Endothelial cell (in vitro differentiated cells): ENCODE results near the gene HMCN2. TPM values are rescaled to one million over a fixed set of nuclear protein-coding genes. Genes with fewer than 3 reads are reported as not detected.

Source experiments
- DNase-seq: peaks from one replicate; pipeline ENCODE4 v3.0.0; 2021; ENCODE audit warnings: low spot score
- H3K27ac Mint-ChIP-seq: one replicate; pipeline ENCODE4 v1.8.0; 2021; ENCODE audit warnings: mixed read lengths, inconsistent platforms; ENCODE audit not compliant: unreplicated experiment
- H3K27me3 Mint-ChIP-seq: one replicate; pipeline ENCODE4 v1.8.0; 2021; ENCODE audit warnings: mild to moderate bottlenecking, moderate library complexity, mixed read lengths, inconsistent platforms; ENCODE audit not compliant: unreplicated experiment
- H3K36me3 Mint-ChIP-seq: one replicate; pipeline ENCODE4 v1.8.0; 2021; ENCODE audit warnings: mild to moderate bottlenecking, low read depth, mixed read lengths, inconsistent platforms; ENCODE audit not compliant: unreplicated experiment
- H3K4me1 Mint-ChIP-seq: one replicate; pipeline ENCODE4 v1.8.0; 2021; ENCODE audit warnings: mild to moderate bottlenecking, mixed read lengths, inconsistent platforms; ENCODE audit not compliant: unreplicated experiment
- H3K4me3 Mint-ChIP-seq: one replicate; pipeline ENCODE4 v1.8.0; 2021; ENCODE audit warnings: mild to moderate bottlenecking, mixed read lengths, inconsistent platforms; ENCODE audit not compliant: unreplicated experiment
- H3K9me3 Mint-ChIP-seq: one replicate; pipeline ENCODE4 v1.8.0; 2021; ENCODE audit warnings: mixed read lengths, inconsistent platforms; ENCODE audit not compliant: unreplicated experiment
- total RNA-seq: library from RNA; stranded (reverse); fragmentation: NEBNext Ultra II Directional; extraction: Animal tissue kit (Norgen Biotek cat#: 25700); gene quantifications from one replicate; pipeline ENCODE4 v1.2.1, GENCODE V29; 2021; ENCODE audit not compliant: unreplicated experiment
- TF ChIP-seq, protein P1 (sequence below): fragments of 200-600 bp; sonication (generic); IDR thresholded peaks from one replicate; pipeline ENCODE4 v1.5.0; 2021; ENCODE audit warnings: antibody characterized with exemption; ENCODE audit not compliant: unreplicated experiment

The HMCN2 gene
- total RNA-seq, 1 donor from 2014 or later, result 29.6 TPM

DNA sequence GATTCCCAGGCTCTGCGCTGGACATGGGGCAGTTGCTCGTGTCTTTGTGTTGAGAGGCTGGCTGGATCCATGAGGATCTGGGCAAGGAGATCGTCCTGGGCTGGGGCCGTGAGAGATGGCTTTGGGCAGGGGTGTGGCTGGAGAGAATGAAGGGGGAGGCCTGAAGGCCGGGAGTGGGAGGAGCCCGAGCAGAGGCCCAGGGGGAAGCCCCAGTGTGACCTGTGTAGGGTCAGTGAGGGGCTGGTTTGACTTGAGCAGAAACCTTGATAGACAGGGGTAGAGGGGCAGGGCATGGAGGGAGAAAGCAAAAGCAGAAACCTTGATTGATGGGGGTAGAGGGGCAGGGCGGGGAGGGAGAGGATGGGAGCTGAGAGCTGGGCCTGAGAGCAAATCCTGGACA lies 124.8 kb downstream of the HMCN2 start:
- H3K27ac Mint-ChIP-seq, result no peak overlapping the region
- DNase-seq, result no peak
- no peaks in the 10 kb centered on the region for H3K9me3 Mint-ChIP-seq
- H3K36me3 Mint-ChIP-seq, result peaks cover 10% of the 10 kb centered on the region
- H3K4me1 Mint-ChIP-seq, result peaks cover 2% of the 10 kb centered on the region
- no peak overlapping the region for H3K4me3 Mint-ChIP-seq
- TF ChIP-seq, protein P1, sequence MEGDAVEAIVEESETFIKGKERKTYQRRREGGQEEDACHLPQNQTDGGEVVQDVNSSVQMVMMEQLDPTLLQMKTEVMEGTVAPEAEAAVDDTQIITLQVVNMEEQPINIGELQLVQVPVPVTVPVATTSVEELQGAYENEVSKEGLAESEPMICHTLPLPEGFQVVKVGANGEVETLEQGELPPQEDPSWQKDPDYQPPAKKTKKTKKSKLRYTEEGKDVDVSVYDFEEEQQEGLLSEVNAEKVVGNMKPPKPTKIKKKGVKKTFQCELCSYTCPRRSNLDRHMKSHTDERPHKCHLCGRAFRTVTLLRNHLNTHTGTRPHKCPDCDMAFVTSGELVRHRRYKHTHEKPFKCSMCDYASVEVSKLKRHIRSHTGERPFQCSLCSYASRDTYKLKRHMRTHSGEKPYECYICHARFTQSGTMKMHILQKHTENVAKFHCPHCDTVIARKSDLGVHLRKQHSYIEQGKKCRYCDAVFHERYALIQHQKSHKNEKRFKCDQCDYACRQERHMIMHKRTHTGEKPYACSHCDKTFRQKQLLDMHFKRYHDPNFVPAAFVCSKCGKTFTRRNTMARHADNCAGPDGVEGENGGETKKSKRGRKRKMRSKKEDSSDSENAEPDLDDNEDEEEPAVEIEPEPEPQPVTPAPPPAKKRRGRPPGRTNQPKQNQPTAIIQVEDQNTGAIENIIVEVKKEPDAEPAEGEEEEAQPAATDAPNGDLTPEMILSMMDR, result no peak
- H3K27me3 Mint-ChIP-seq, result peaks cover 1% of the 10 kb centered on the region

DNA sequence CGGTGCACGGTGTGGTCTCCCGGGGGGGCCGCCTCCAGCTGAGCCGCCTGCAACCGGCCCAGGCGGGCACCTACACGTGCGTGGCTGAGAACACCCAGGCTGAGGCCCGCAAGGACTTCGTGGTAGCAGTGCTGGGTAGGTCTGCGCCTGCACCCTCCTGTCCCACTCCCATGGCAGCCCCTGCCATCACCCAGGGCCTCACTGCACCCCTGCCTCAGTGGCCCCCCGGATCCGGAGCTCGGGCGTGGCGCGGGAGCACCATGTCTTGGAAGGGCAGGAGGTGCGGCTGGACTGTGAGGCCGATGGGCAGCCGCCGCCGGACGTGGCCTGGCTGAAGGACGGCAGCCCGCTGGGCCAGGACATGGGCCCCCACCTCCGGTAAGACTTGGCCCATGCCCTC lies 125.4 kb downstream of the HMCN2 start:
- TF ChIP-seq, protein P1, result no peak
- Mint-ChIP-seq H3K4me1 (peaks cover 5% of the 10 kb centered on the region), H3K36me3 (peaks cover 13% of the 10 kb centered on the region), H3K27me3 (peaks cover 1% of the 10 kb centered on the region), H3K4me3 (no peak overlapping the region), H3K27ac (no peak overlapping the region), H3K9me3 (no peaks in the 10 kb centered on the region)
- DNase-seq, result no peak

DNA sequence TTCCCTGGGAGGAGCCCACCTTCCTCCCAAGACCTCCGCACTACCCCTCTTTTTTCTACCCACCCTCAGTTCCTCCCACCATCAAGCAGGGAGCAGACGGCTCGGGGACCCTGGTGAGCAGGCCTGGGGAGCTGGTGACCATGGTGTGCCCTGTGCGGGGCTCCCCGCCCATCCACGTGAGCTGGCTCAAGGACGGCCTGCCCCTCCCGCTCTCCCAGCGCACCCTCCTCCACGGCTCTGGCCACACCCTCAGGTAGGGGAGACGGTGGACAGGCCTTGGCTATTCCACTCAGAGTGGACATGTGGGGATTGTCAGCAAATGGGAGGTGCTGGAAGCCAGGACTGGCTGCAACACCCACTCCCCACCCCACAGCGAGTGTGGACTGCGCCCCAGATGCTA lies 126.3 kb downstream of the HMCN2 start:
- DNase-seq, result no peak
- Mint-ChIP-seq H3K36me3 (peaks cover 17% of the 10 kb centered on the region), H3K4me1 (peaks cover 5% of the 10 kb centered on the region), H3K4me3 (no peak overlapping the region), H3K9me3 (no peaks in the 10 kb centered on the region), H3K27ac (no peak overlapping the region), H3K27me3 (peaks cover 1% of the 10 kb centered on the region)
- TF ChIP-seq, protein P1, result no peak

DNA sequence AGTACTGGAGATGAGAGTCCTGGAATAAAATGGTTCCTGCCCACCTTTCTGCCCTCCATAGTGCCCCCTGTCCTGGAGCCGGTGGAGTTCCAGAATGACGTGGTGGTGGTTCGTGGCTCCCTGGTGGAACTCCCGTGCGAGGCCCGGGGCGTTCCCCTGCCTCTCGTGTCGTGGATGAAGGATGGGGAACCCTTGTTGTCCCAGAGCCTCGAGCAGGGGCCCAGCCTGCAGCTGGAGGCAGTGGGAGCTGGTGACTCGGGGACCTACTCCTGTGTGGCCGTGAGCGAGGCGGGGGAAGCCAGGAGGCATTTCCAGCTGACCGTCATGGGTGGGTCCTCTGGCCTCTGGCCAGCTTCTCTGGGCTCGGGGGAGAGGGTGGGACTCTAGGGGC lies 128.1 kb downstream of the HMCN2 start:
- no peak for DNase-seq
- Mint-ChIP-seq H3K4me3 (no peak overlapping the region), H3K27ac (no peak overlapping the region), H3K36me3 (peaks cover 15% of the 10 kb centered on the region), H3K4me1 (peaks cover 5% of the 10 kb centered on the region), H3K27me3 (peaks cover 1% of the 10 kb centered on the region), H3K9me3 (no peaks in the 10 kb centered on the region)
- TF ChIP-seq, protein P1, result no peak

DNA sequence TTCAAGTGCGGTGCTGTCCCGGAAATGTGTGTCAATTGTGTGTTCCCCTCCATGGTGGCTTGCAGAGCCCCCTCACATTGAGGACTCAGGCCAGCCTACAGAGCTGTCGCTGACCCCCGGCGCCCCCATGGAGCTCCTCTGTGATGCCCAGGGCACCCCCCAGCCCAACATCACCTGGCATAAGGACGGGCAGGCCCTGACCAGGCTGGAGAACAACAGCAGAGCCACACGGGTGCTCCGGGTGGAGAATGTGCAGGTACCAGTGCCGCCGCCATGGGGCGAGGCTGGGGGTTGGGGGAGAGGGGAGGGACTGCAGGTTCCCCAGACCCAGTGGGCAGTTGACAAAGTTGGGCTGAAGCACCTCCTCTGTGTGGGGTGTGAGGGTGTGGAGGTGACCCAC lies 128.8 kb downstream of the HMCN2 start:
- no peak overlapping the region for H3K4me3 Mint-ChIP-seq
- no peak overlapping the region for H3K27ac Mint-ChIP-seq
- no peaks in the 10 kb centered on the region for H3K9me3 Mint-ChIP-seq
- H3K36me3 Mint-ChIP-seq, result peaks cover 11% of the 10 kb centered on the region
- DNase-seq, result no peak
- peaks cover 5% of the 10 kb centered on the region for H3K4me1 Mint-ChIP-seq
- TF ChIP-seq, protein P1, result no peak
- peaks cover 1% of the 10 kb centered on the region for H3K27me3 Mint-ChIP-seq
